Suprapubic skin (tissue), 4 donors: ENCODE measurements around the gene FEZF1.

Experiments
- EP300 ChIP-seq: sonication (generic); formaldehyde crosslinking; IDR thresholded peaks from one replicate; pipeline ENCODE4 v1.6.1; 2017; ENCODE audit warnings: antibody characterized with exemption
- POLR2A ChIP-seq, 2 donors: fragments of 450-650 bp; IDR thresholded peaks; one replicate each; pipeline ENCODE4 v1.6.1; 2017; ENCODE audit warnings: antibody characterized with exemption in 2 of 2, mild to moderate bottlenecking in 2 of 2, moderate library complexity in 2 of 2
- POLR2AphosphoS5 ChIP-seq, 3 donors: sonication (generic); formaldehyde crosslinking; IDR thresholded peaks; one replicate each; pipeline ENCODE4 v1.6.1; 2017; ENCODE audit warnings: antibody characterized with exemption in 3 of 3
- TF ChIP-seq, protein P1 (sequence below), 2 donors: fragments of 200-600 bp in 1 of 2; fragments of 450-650 bp in 1 of 2; sonication (generic) in 1 of 2; IDR thresholded peaks; one replicate each; pipeline ENCODE4 v1.5.1; 2016 to 2019; ENCODE audit warnings: antibody characterized with exemption in 2 of 2, mild to moderate bottlenecking in 1 of 2, moderate library complexity in 1 of 2

DNA sequence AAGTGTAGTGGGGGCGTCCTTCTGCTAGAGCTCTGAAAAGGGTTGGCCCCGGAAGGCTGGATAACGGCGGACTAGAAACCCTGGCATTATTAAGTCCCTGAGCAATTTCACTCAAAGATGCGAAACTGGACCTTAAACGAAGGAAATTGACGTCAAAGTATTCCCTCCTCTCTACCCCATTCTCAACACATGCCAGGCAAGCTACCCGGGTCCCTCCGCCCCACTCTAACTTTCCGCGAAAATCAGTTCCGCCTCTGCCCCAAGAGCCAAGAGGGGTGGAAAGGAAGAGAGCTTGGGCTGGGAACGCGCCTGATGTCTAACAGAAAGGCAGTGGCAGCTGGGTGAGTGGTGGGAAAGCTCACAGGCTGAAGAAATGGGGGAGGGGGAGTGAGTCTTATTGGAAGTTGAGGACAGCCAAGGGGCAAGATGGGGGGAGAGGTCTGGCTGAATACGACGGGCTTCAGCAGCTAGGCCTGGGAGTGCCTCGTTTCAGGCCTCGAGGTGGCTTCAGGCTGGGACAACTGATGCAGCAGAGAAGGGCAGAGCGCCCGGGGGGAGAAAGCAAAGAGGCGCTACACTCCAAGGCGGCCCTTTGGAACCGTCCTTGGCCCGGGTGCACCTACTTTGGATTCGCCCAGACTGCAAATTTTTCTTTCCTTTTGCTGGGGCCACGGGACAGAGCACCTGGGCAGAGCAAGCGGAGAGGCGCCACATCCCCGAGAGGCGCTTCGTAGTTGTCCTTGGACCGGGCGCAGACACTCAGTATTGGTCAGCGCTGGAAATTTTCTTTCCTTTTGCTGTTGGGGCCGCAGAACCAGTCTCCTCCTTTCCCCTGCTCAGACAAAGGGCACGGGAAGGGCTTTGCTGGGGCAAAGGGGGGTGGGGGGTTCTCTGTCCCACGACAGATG is 2.0 kb upstream of the FEZF1 start:
- TF ChIP-seq EP300 (no peak), POLR2AphosphoS5 (IDR thresholded peaks at IDR 0.05) (no peak), POLR2A (IDR thresholded peaks at IDR 0.05) (no peak)
- TF ChIP-seq, protein P1, sequence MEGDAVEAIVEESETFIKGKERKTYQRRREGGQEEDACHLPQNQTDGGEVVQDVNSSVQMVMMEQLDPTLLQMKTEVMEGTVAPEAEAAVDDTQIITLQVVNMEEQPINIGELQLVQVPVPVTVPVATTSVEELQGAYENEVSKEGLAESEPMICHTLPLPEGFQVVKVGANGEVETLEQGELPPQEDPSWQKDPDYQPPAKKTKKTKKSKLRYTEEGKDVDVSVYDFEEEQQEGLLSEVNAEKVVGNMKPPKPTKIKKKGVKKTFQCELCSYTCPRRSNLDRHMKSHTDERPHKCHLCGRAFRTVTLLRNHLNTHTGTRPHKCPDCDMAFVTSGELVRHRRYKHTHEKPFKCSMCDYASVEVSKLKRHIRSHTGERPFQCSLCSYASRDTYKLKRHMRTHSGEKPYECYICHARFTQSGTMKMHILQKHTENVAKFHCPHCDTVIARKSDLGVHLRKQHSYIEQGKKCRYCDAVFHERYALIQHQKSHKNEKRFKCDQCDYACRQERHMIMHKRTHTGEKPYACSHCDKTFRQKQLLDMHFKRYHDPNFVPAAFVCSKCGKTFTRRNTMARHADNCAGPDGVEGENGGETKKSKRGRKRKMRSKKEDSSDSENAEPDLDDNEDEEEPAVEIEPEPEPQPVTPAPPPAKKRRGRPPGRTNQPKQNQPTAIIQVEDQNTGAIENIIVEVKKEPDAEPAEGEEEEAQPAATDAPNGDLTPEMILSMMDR (IDR thresholded peaks at IDR 0.05): no peak
